ENCODE measurements around the gene WRAP53.
"Not testable (repeated sequence)": the region's sequence is repeated elsewhere in the genome, so short reads cannot be mapped to it uniquely, and the experiment has no call there.

Gene WRAP53

DNA sequence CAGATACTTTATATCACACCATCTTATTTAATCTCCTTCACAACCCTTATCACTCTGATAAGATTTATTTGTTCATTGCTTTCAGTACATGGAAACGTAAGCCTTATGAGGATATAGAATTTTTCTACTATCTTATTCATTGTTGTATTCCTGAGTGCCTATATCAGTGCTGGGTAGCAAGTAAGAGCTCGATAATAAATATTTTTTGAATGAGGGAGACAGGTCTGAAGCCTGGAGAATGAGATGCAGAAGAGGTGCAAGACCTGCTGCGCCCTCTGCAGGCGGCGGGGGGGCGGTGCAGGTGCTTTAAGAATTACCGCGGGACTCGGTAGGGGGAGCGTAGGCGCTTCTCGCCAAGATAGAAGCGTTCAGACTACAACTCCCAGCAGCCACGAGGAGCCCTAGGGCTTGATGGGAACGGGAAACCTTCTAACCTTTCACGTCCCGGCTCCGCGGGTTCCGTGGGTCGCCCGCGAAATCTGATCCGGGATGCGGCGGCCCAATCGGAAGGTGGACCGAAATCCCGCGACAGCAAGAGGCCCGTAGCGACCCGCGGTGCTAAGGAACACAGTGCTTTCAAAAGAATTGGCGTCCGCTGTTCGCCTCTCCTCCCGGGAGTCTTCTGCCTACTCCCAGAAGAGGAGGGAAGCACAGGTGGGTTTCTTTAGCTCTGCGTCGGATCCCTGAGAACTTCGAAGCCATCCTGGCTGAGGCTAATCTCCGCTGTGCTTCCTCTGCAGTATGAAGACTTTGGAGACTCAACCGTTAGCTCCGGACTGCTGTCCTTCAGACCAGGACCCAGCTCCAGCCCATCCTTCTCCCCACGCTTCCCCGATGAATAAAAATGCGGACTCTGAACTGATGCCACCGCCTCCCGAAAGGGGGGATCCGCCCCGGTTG, at the start of gene WRAP53:
Gene WRAP53, plus strand, starts transcription at position 570 of the 900 bp plus-strand sequence. Its CDS starts 172 bp downstream, at position 742.
- ATAC-seq: peak; percentile 90
- Mint-ChIP-seq H3K9me3 (no peaks in the 10 kb centered on the region), H3K27ac (peak within 1 kb of the TSS; percentile 100), H3K36me3 (peaks cover 35% of the 10 kb centered on the region), H3K27me3 (no peaks in the 10 kb centered on the region), H3K4me3 (peak within 1 kb of the TSS; percentile 96), H3K4me1 (peaks cover 54% of the 10 kb centered on the region)

DNA sequence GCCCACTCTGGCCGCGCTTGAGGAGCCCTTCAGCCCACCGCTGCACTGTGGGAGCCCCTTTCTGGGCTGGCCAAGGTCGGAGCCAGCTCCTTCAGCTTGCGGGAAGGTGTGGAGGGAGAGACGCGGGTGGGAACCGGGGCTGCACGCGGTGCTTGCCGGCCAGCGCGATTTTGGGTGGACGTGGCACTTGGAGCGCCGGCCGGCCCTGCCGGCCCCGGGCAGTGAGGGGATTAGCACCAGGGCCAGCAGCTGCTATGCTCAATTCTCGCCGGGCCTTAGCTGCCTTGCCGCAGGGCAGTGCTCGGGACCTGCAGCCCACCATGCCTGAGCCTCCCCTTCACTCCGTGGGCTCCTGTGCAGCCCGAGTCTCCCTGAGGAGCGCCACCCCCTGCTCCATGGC, 47.5 kb upstream of the WRAP53 start:
- ATAC-seq: no peak
- Mint-ChIP-seq H3K4me1 (peaks cover 14% of the 10 kb centered on the region), H3K9me3 (peaks cover 2% of the 10 kb centered on the region), H3K4me3 (no peak overlapping the region), H3K36me3 (no peaks in the 10 kb centered on the region), H3K27me3 (no peaks in the 10 kb centered on the region), H3K27ac (no peak overlapping the region)

DNA sequence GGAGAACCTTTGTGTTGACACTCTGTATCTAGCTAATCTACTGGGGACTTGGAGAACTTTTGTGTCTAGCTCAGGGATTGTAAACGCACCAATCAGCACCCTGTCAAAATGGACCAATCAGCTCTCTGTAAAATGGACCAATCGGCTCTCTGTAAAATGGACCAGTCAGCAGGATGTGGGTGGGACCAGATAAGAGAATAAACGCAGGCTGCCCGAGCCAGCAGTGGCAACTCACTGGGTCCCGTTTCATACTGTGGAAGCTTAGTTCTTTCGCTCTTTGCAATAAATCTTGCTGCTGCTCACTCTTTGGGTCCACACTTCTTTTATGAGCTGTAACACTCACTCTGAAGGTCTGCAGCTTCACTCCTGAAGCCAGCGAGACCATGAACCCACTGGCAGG, 46.6 kb upstream of the WRAP53 start:
- not testable (repeated sequence) for H3K9me3 Mint-ChIP-seq, H3K27ac Mint-ChIP-seq, H3K27me3 Mint-ChIP-seq, ATAC-seq, H3K36me3 Mint-ChIP-seq, H3K4me3 Mint-ChIP-seq
- peaks cover 14% of the 10 kb centered on the region for H3K4me1 Mint-ChIP-seq

DNA sequence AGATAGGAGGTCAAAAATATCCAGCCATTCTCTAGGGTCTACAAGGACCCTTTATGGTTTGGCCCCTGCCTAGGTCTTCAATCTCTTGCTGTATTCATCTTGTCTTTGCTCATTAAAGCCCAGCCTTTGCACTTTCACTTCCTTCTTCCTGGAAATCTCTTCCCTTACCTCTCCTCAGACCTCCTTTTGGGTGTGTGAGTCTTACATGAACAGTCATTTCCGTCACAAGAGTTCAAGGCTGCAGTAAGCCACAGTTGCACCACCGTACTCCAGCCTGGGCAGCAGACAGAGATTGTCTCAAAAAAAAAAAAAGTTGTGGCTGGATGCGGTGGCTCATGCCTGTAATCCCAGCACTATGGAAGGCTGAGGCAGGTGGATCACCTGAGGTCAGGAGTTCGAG, 43.5 kb upstream of the WRAP53 start:
- Mint-ChIP-seq H3K4me3 (no peak overlapping the region), H3K27me3 (peaks cover 31% of the 10 kb centered on the region), H3K9me3 (peaks cover 2% of the 10 kb centered on the region), H3K27ac (no peak overlapping the region), H3K36me3 (no peaks in the 10 kb centered on the region), H3K4me1 (peaks cover 9% of the 10 kb centered on the region)
- ATAC-seq: peak; percentile 56

DNA sequence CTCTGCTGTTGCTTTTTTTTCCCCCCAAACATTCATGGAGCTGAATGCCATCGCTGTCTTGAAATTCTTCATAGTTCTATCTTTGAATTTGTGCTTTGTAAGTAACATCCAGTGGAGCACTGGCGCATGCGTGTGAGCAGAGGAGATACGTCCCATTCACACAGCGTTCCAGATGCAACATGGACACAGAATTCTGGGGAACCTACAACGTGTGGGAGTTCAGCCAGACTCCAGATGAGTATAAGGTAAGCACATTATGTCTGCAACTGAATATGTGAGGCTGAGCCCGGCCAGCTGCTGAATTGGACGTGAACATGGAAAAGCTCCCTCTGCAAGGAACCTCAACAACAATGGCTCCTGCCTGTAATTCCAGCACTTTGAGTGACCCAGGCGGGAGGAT, 41.8 kb upstream of the WRAP53 start:
- Mint-ChIP-seq H3K4me1 (peaks cover 25% of the 10 kb centered on the region), H3K9me3 (peaks cover 2% of the 10 kb centered on the region), H3K27ac (no peak overlapping the region), H3K36me3 (no peaks in the 10 kb centered on the region), H3K27me3 (peaks cover 48% of the 10 kb centered on the region), H3K4me3 (no peak overlapping the region)
- no peak for ATAC-seq

DNA sequence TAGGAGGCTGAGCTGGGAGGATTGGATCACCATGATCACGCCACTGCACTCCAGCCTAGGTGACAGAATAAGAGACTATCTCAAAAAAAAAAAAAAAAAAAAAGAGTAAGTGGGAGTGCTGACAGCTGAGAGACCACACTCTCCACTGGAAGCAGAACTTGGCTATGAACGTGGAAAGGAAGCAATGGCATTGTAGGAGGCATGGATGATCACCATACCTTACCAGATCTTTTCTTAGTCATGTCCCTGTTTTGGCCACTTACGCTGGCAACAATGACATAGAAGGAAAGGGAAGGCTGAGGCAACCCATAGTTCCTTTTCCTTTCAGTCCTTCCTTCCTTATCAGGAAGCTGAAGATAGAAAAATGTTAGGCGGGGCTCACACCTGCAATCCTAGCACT, 41.3 kb upstream of the WRAP53 start:
- no peak overlapping the region for H3K27ac Mint-ChIP-seq
- no peak for ATAC-seq
- H3K27me3 Mint-ChIP-seq: peaks cover 54% of the 10 kb centered on the region
- no peaks in the 10 kb centered on the region for H3K9me3 Mint-ChIP-seq
- H3K4me3 Mint-ChIP-seq: no peak overlapping the region
- peaks cover 25% of the 10 kb centered on the region for H3K4me1 Mint-ChIP-seq
- no peaks in the 10 kb centered on the region for H3K36me3 Mint-ChIP-seq

DNA sequence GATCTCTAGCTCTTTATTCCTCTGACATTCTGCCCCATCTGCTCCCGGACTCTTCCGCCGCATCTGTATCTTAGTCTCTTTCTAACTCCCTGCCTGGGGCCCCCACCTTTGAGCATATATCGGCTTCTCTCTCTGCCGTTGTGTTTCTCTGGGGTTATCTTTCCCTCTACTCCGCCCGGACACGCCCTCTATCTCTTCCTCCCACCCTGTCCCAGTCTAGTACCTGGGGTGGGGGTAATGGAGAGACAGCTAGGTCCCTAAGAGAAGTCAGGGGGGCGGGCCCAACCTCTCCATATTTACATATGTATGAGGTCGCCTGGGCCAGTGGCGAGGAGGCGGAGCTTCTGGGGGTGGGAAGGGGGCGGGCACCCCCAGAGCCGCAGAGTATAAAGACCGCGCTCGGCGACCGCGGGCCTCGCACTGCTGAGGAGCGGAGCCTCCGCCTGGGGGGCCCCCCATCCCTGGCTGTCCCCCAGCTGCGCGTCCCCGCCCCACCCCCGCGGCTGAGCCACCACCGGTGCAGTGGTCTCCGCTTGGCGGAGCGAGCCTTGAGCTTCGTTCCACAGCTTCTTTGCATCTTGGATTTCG, 37.7 kb upstream of the WRAP53 start, which contains the start of gene ATP1B2:
Gene ATP1B2, plus strand, starts transcription at position 418 of the 588 bp plus-strand sequence. CDS start 593 bp downstream, outside the sequence.
- ATAC-seq: peak; percentile 80
- Mint-ChIP-seq H3K27ac (peak within 1 kb of the TSS; percentile 7), H3K4me1 (peaks cover 29% of the 10 kb centered on the region), H3K9me3 (no peaks in the 10 kb centered on the region), H3K27me3 (peaks cover 59% of the 10 kb centered on the region), H3K36me3 (no peaks in the 10 kb centered on the region), H3K4me3 (peak within 1 kb of the TSS; percentile 80)

DNA sequence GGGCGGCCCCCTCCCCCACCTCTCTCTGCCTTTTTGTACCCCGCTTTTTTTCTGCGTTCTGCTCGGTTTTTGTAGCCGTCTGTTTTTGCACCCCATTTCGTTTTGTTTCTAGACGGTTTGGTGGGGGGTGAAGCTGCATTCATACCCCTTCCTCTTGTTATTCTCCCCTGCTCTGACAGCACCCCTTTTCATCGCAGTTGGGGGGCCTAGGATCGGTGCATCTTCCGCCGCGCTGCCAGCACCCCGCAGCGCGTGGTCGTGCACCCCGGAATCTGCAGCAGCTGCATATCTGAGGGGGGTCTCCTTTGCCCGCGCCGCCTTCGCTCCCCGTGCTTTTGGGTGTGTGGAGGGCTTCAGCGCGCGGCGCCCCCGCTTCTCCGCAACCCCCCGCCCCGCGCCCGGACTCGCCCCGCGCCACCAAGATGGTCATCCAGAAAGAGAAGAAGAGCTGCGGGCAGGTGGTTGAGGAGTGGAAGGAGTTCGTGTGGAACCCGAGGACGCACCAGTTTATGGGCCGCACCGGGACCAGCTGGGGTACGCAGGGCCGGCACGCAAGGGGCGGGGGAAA, 37.1 kb upstream of the WRAP53 start:
- Mint-ChIP-seq H3K36me3 (no peaks in the 10 kb centered on the region), H3K27ac (peak overlapping the region; percentile 7), H3K9me3 (no peaks in the 10 kb centered on the region), H3K4me3 (peak overlapping the region; percentile 79), H3K4me1 (peaks cover 33% of the 10 kb centered on the region), H3K27me3 (peaks cover 55% of the 10 kb centered on the region)
- no peak for ATAC-seq

DNA sequence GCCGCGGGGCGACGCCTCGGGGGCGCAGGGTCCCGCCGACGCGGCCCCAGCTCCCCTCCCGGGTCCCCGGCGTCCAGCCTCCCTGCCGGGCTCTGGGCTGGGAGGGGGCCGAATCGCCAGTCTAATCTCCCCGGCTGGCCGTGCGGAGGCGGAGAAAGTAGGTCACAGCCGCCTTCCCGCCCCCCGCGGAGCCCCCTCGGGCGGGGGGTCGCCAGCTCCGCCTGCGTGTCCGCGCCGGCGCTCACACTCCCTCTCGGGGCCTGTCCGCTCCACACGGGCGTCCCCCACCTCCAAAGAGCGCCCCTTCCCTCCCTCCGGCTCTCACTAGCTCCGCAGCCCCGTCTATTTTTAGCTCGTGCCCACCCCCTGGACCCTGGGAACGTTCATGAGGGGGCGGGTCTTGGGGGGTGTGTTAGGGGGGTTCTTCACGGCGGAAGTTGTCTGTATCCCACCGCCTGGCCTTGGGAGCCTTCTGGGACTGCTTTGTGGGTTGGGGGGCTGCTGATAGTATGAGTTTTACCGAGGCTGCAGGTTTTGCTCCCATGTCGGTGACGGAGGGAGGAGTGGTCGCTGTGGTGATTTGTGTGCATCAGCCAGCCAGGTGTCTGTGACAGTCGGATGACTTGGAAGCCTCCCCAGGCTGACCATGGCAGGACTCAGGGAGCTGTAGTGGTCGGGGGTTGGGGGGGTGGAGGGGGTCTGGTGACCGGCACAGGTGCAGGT, 36.5 kb upstream of the WRAP53 start:
- ATAC-seq: no peak
- H3K27me3 Mint-ChIP-seq: peaks cover 49% of the 10 kb centered on the region
- H3K27ac Mint-ChIP-seq: no peak overlapping the region
- no peaks in the 10 kb centered on the region for H3K9me3 Mint-ChIP-seq
- peaks cover 37% of the 10 kb centered on the region for H3K4me1 Mint-ChIP-seq
- H3K36me3 Mint-ChIP-seq: no peaks in the 10 kb centered on the region
- peak overlapping the region; percentile 38 for H3K4me3 Mint-ChIP-seq

DNA sequence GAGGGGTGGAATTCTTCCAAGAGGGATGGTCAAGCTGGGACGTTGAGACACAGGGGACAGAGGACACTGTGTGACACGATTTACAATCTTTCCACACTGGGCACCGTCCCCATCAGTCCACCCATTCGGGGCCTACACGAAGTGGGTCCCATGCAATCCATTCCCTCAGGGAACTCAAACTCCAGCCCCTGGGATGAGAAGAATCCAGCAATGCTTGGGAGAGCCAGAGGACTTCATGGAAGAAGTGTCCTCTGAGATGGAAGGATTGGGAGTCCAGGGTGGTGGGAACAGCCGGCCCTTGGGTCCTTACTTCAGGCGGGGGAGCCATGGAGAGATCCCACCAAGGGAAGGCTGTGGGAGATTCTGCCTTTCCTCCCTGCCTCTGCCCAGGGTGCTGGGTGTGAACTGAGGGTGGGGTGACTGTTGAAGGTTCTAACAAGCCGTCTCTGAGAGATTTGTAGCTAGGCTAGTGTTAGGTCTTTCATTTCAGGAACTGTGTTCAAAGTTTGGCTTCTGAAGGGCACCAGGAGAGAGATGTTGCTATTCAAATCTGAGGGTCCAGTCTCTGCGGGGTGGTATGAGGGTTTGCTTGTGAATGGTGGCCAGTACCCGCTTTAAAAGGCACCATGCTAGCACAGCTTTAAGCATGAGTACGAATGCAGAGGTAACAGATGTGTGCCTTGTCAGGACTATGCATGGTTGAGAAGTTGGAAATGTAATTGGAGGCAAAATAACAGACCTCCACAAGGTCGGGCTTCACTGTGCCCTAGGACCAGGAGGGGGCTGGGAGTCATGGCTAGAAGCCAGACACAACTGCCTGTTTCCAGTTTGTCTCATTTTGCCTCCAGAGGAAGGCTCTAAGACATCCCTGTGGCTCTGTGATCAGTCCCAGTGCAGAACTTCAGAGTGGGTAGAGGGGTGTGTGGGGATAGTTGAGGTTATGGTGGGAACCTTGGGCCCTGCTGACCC, 35.6 kb upstream of the WRAP53 start:
- peaks cover 2% of the 10 kb centered on the region for H3K9me3 Mint-ChIP-seq
- ATAC-seq: no peak
- peaks cover 43% of the 10 kb centered on the region for H3K27me3 Mint-ChIP-seq
- no peak overlapping the region for H3K4me3 Mint-ChIP-seq
- H3K36me3 Mint-ChIP-seq: peaks cover 5% of the 10 kb centered on the region
- H3K27ac Mint-ChIP-seq: no peak overlapping the region
- peaks cover 45% of the 10 kb centered on the region for H3K4me1 Mint-ChIP-seq

DNA sequence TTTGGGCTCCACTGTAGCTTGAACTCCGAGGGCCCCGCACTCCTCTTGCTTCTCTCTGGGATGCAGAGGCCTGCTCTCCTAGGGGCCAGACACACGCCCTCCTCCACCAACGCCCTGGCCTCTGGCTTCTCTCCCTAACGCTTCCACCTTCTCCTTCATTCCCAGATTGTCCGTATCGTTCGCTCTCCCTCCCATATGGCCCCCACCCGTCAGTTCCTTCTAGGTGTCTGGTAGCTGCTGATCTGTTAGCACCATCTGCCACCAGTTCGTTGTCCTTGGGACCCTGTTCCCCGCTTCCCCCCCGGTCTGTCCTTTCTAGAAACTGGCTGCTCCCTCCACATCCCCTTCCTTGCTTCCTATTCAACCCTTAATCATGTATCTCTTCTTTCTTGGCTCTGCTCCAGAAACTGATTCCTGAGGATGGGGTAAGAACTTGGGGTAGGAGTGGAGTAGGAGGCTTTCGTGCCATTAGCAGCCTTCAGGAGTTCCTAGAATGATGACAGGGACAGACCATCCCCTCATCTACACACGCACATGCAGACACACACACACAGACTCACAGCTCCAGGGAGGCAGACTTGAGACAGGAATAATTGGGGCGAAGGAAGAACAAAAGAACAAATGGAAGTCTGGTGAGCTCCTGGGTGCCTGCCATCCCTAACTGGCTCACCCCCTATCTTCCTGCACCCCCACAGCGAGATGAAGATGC, 33.3 kb upstream of the WRAP53 start:
- peak; percentile 28 for ATAC-seq
- H3K27me3 Mint-ChIP-seq: peaks cover 25% of the 10 kb centered on the region
- no peak overlapping the region for H3K4me3 Mint-ChIP-seq

DNA sequence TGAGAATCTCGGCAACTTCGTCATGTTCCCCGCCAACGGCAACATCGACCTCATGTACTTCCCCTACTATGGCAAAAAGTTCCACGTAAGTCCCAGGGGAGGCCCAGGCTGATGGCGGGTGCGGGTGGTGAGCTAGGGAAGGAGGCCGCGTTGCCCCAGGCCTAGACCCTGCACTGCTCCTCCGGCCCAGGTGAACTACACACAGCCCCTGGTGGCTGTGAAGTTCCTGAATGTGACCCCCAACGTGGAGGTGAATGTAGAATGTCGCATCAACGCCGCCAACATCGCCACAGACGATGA, 32.8 kb upstream of the WRAP53 start:
- peaks cover 20% of the 10 kb centered on the region for H3K27me3 Mint-ChIP-seq
- peak; percentile 65 for ATAC-seq
- peaks cover 37% of the 10 kb centered on the region for H3K4me1 Mint-ChIP-seq
- peaks cover 2% of the 10 kb centered on the region for H3K9me3 Mint-ChIP-seq
- no peak overlapping the region for H3K4me3 Mint-ChIP-seq
- H3K36me3 Mint-ChIP-seq: peaks cover 5% of the 10 kb centered on the region
- H3K27ac Mint-ChIP-seq: peak overlapping the region; percentile 57

More for the DNA sequence above, 33.3 kb upstream of the WRAP53 start:
- Mint-ChIP-seq H3K4me1 (peaks cover 42% of the 10 kb centered on the region), H3K36me3 (peaks cover 5% of the 10 kb centered on the region), H3K9me3 (peaks cover 2% of the 10 kb centered on the region), H3K27ac (peak overlapping the region; percentile 57)

DNA sequence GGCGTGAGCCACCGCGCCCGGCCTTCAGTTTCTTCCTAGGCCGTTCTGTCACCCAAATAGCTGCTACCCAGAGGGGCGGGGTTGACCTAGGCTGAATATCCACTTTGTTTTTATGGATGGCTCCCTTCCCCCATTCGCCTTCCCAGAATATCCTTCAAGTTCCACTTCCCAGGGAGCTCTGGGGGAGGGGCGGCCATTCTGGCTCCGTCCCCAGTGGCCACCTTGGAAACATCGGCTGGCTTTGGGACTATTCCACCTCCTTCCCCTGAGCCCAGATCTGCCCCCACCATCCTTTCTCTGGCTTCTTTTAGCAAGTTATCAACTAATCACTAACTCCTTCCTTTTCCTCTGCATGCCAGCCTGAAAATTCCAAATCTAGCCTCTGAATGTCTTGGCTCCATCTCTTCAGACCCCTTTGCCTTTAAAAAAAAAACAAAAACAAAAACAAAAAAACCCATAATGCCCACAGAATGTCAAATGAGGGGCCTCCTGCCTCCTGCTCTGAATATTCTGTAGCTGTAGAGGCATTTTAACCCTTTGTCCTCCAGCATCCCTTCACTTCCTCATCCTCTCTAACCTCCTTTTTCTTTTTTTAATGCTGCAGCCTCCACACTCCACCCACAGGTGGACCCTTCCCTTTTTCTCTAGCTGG, 31.2 kb upstream of the WRAP53 start:
- Mint-ChIP-seq H3K4me3 (no peak overlapping the region), H3K9me3 (peaks cover 2% of the 10 kb centered on the region), H3K36me3 (peaks cover 5% of the 10 kb centered on the region), H3K27me3 (peaks cover 4% of the 10 kb centered on the region), H3K27ac (no peak overlapping the region), H3K4me1 (peaks cover 27% of the 10 kb centered on the region)
- ATAC-seq: no peak

All from stimulated activated memory B cell treated with anti-CD40 and anti-IgM and Interleukin-4, amounts not matched to agents 10 μg/mL and 1 μg/mL and 100 μg/mL, for 72 hours (primary cell).